Posterior cingulate gyrus (tissue), 11 donors: Measurements from ENCODE around the gene BAG3.
A peak's percentile ranks its signal among the peaks of the same experiment; 100 is the strongest.
"Not testable (repeated sequence)": the region's sequence is repeated elsewhere in the genome, so short reads cannot be mapped to it uniquely, and the experiment has no call there.

Source experiments
- DNase-seq, 10 donors: peaks; one replicate each; pipeline versions ENCODE4 v3.0.0 to v3.0.0-alpha.2; 2020 to 2021; ENCODE audit warnings: mixed read lengths in 3 of 10
- intact Hi-C: fragments of 100-400 bp; cut with DNase I; formaldehyde crosslinking; loops from one replicate; pipeline ENCODE4 v1.15.1; 2023

Gene BAG3

GRCh38 chr10:119638982-119639381 lies 12.2 kb upstream of the BAG3 start:
- no peak for DNase-seq
- intact Hi-C loops: no loop called here

GRCh38 chr10:119640384-119640783 lies 10.8 kb upstream of the BAG3 start:
- no peak for DNase-seq
- intact Hi-C loops: no loop called here

DNA sequence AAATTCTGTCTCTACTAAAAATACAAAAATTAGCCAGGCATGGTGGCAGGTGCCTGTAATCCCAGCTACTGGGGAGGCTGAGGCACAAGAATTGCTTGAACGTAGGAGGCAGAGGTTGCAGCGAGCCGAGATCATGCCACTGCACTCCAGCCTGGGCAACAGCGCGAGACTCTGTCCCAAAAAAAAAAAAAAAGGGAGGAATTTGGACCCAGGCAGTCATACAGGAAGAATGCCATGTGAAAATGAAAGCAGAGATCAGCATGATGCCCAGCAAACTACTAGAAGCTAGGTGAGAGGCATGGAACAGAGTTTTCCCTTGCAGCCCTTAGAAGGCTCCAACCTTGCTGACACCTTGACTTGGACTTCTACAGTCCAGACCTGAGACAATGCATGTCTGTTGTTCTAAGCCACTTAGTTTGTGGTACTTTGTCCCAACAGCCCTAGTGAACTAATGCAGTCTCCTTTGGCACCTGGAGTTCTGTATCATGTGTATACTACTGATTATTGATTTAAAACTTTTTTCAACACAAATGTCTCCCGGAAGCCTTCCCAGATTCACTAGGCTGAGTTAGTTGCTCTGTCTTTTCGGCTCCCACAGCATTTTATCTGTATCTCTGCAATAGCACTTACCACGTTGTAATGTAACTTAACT lies 10.2 kb upstream of the BAG3 start:
- peak in 1 of 10 donors; percentile 25 for DNase-seq
- intact Hi-C loops: no loop called here

DNA sequence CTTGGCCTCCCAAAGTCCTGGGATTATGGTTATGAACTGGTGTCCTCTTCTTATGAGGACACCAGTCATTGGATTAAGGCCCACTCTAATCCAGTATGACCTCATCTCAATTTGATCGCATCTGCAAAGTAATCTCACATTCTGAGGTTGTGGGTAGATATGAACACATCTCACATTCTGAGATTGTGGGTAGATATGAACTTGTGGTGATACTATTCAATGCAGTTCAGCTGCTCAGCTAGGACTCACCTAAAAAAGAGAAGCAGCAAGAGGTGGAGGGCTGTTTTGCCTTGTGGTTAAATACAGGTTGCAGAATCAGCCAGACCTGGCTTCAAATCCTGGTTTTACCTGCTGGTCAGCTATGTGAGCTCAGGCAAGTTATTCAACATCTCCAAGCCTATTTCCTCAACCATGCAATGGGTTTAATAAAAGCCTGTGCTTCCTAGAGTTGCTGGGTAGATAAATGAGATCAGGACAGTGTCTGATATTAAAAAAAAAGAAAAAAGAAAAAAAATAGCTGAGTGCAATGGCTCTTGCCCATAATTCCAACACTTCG lies 8.5 kb upstream of the BAG3 start:
- intact Hi-C loops: no loop called here
- DNase-seq: no peak

- intact Hi-C loops: no loop called here
- DNase-seq: peak in 1 of 10 donors; percentile 43
These were observed 7.6 kb upstream of the BAG3 start for GRCh38 chr10:119643306-119644204.

GRCh38 chr10:119644205-119644814 lies 6.9 kb upstream of the BAG3 start:
- DNase-seq: peak in 1 of 10 donors; percentile 30
- intact Hi-C loops: no loop called here

- no peak for DNase-seq
- intact Hi-C loops: no loop called here
These were observed 6.2 kb upstream of the BAG3 start for GRCh38 chr10:119644994-119645393.

DNA sequence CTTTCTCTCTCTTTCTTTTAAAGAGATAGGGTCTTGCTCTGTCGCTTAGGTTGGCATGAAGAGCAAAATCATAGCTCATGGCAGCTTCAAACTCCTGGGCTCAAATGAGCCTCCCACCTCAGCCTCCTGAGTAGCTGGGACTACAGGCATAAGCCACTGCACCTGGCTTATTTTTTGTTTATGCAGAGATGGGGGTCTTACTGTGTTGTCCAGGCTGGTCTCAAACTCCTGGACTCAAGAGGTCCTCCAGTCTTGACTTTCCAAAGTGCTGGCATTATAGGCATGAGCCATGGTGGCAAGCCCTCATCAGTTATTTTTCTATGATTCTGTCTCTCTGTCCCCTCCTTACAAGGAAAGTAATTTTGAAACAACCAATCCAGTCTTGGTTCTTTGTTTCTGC lies 1.1 kb upstream of the BAG3 start:
- intact Hi-C loops: loop anchor here (2.0 kb wide), 1 partner anchor 53 kb away; the partner anchor contains the start of gene TIAL1
- peak in 1 of 10 donors; percentile 3 for DNase-seq

GRCh38 chr10:119651514-119652360 lies 557 bp downstream of the BAG3 start:
- intact Hi-C loops: loop anchor here (2.0 kb wide), 1 partner anchor 55 kb away; the partner anchor contains the start of gene TIAL1
- DNase-seq: peak in 2 of 10 donors; percentile 30 to 83

DNA sequence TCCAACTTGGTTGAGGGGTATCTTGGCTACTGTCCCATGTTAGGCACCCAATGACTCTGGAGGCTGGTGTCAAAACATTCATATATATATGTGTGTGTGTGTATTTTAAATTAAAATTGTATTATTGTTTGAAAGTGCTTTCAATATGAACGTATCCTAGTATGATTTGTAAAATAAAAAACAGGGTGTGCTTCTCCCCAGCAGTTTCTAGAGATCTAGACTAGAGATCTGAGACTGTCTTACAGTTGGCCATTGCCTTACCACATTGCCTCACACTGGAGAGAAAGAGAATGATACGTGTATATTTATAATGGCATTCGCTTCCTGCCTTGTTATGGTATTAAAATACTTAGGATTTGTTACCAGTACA lies 1.2 kb downstream of the BAG3 start:
- DNase-seq: no peak
- intact Hi-C loops: no loop called here

DNA sequence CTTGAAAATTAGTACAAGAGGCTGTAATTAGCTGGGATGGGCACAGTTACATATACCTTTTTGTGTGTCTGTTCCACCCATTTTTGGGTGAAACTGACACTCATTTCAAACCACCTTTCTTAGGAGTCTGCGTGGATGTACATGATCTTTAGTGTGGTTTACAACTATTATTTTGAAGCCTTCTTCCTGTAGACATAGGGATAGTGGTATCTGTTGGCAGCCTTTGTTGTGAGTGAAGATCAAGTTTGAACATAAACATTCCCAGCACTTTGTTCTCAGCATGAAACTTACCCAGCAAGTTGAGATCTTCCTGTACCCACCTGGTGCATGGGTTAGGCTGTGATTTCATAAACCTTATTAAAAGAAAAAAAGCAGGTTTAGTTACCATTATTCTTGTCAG lies 2.0 kb downstream of the BAG3 start:
- no peak for DNase-seq
- intact Hi-C loops: no loop called here

GRCh38 chr10:119653916-119654315 lies 2.7 kb downstream of the BAG3 start:
- DNase-seq: peak in 1 of 10 donors; percentile 4
- intact Hi-C loops: no loop called here

DNA sequence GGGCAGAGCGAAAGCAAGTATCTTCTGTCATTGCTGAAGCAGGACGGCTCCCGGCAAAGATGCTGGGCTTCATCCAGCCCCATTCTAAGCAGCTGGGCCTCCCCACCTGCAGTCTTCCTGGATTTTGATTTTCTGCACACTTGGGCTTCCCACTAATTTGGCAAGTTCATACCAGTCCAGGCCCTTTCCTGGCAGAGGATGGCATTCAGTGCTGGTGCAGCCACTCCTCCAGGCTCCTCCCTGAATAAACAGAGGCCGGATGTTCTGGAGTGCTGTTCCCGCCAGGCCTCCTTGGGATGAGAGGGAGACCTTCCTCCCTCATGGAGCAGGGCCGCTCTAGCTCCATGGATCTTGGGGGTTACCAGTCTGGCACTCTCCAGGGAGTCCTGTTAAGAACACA lies 3.4 kb downstream of the BAG3 start:
- intact Hi-C loops: no loop called here
- DNase-seq: peak in 1 of 10 donors; percentile 77

DNA sequence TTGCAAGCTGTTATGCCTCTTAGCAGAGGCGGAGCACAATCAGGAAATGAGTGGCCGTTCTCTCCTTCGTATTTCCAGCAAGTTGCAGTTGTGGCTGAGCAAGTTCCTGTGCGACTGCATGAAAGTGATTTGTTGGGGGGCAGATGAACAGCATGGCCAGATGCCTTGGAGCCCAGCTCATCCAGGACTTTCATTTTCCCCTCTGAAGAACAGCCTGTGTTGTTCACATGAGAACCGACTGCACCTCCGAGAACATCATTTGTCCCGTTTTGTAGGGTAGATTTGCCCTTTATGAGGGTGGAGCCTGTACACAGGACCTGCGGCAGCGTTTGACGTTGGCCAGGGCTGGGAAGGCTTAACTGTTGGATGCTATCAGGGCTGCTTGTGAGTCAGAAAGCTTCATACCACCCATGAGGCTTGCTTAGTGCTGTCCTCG lies 4.4 kb downstream of the BAG3 start:
- DNase-seq: peak in 1 of 10 donors; percentile 44
- intact Hi-C loops: no loop called here

GRCh38 chr10:119656760-119657159 lies 5.6 kb downstream of the BAG3 start:
- intact Hi-C loops: no loop called here
- DNase-seq: peak in 1 of 10 donors; percentile 35

GRCh38 chr10:119657725-119658124 lies 6.5 kb downstream of the BAG3 start:
- peak in 1 of 10 donors; percentile 61 for DNase-seq
- intact Hi-C loops: no loop called here

DNA sequence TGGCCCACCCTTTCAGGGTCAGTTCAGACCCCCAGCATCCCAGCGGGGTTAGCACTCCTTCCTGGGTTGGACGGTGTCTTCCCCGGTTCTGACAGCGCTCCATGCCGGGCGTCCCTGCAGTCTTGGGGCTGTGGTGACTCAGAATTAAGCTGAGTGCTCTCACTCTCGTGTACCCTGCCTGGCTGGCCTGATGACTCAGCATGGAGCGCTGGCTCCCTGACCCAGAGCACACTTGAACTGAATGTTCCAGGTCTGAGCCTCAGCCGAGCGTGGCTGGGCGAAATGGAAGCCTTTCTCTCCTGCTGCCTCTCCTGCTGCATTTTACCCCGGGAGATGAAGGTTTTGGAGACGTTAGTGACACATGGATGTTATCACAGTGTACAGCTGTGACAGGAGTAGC lies 7.1 kb downstream of the BAG3 start:
- intact Hi-C loops: no loop called here
- DNase-seq: peak in 9 of 10 donors; percentile 20 to 90 (median 56)

- peak in 2 of 10 donors; percentile 70 to 81 for DNase-seq
These were observed 8.8 kb downstream of the BAG3 start for GRCh38 chr10:119659951-119660350.

GRCh38 chr10:119662076-119662605 lies 11.0 kb downstream of the BAG3 start:
- intact Hi-C loops: not testable (repeated sequence)
- DNase-seq: peak in 2 of 10 donors; percentile 15 to 28

More at GRCh38 chr10:119659951-119660350, 8.8 kb downstream of the BAG3 start:
- intact Hi-C loops: no loop called here
